ENCODE results near the gene LPIN2.

LPIN2 gene

GRCh38 chr18:2984091-2984490, 28.9 kb downstream of the LPIN2 start:
- peaks cover 24% of the 10 kb centered on the region for H3K79me2 ChIP-seq
- H3K27ac ChIP-seq = no peak overlapping the region
- no peak overlapping the region for H3K4me2 ChIP-seq (ENCODE audit: low read length)
- H3K27me3 ChIP-seq (ENCODE audit: control insufficient read depth, insufficient read depth, low read length) = no peaks in the 10 kb centered on the region
- H2AFZ ChIP-seq = no peak overlapping the region
- H3K4me3 ChIP-seq (ENCODE audit: low read depth, low read length) = no peak overlapping the region
- peaks cover 22% of the 10 kb centered on the region for H3K4me1 ChIP-seq
- TF ChIP-seq CTCF (IDR thresholded peaks at IDR 0.05) = no peak
- H3K9me3 ChIP-seq (ENCODE audit: control insufficient read depth, low read length) = no peaks in the 10 kb centered on the region
- no peak overlapping the region for H3K9ac ChIP-seq
- H3K36me3 ChIP-seq (ENCODE audit: control insufficient read depth, insufficient read depth, low read length) = no peaks in the 10 kb centered on the region

- no peaks in the 10 kb centered on the region for H3K27me3 ChIP-seq (ENCODE audit: control insufficient read depth, insufficient read depth, low read length)
- no peak overlapping the region for H2AFZ ChIP-seq
- no peak overlapping the region for H3K4me2 ChIP-seq (ENCODE audit: low read length)
- no peaks in the 10 kb centered on the region for H3K36me3 ChIP-seq (ENCODE audit: control insufficient read depth, insufficient read depth, low read length)
- H3K79me2 ChIP-seq = peaks cover 25% of the 10 kb centered on the region
- TF ChIP-seq CTCF (IDR thresholded peaks at IDR 0.05) = no peak
- H3K4me1 ChIP-seq = peaks cover 23% of the 10 kb centered on the region
- H3K9me3 ChIP-seq (ENCODE audit: control insufficient read depth, low read length) = no peaks in the 10 kb centered on the region
- no peak overlapping the region for H3K27ac ChIP-seq
- H3K4me3 ChIP-seq (ENCODE audit: low read depth, low read length) = no peak overlapping the region
- H3K9ac ChIP-seq = no peak overlapping the region
Measured at GRCh38 chr18:2983296-2983695, 29.6 kb downstream of the LPIN2 start.

GRCh38 chr18:2982452-2983269, 30.3 kb downstream of the LPIN2 start:
- Histone ChIP-seq H3K79me2 (peaks cover 27% of the 10 kb centered on the region), H3K4me1 (peaks cover 25% of the 10 kb centered on the region), H3K27me3 (ENCODE audit: control insufficient read depth, insufficient read depth, low read length) (no peaks in the 10 kb centered on the region), H3K36me3 (ENCODE audit: control insufficient read depth, insufficient read depth, low read length) (no peaks in the 10 kb centered on the region), H3K9ac (no peak overlapping the region), H2AFZ (no peak overlapping the region), H3K9me3 (ENCODE audit: control insufficient read depth, low read length) (no peaks in the 10 kb centered on the region), H3K4me2 (ENCODE audit: low read length) (no peak overlapping the region), H3K27ac (no peak overlapping the region), H3K4me3 (ENCODE audit: low read depth, low read length) (no peak overlapping the region)
- TF ChIP-seq CTCF (IDR thresholded peaks at IDR 0.05) = no peak

- no peak overlapping the region for H2AFZ ChIP-seq
- no peaks in the 10 kb centered on the region for H3K9me3 ChIP-seq (ENCODE audit: control insufficient read depth, low read length)
- no peaks in the 10 kb centered on the region for H3K27me3 ChIP-seq (ENCODE audit: control insufficient read depth, insufficient read depth, low read length)
- no peak for TF ChIP-seq CTCF (IDR thresholded peaks at IDR 0.05)
- no peak overlapping the region for H3K27ac ChIP-seq
- H3K9ac ChIP-seq = no peak overlapping the region
- peaks cover 25% of the 10 kb centered on the region for H3K4me1 ChIP-seq
- H3K4me3 ChIP-seq (ENCODE audit: low read depth, low read length) = no peak overlapping the region
- H3K36me3 ChIP-seq (ENCODE audit: control insufficient read depth, insufficient read depth, low read length) = no peaks in the 10 kb centered on the region
- no peak overlapping the region for H3K4me2 ChIP-seq (ENCODE audit: low read length)
- H3K79me2 ChIP-seq = peaks cover 27% of the 10 kb centered on the region
Measured at GRCh38 chr18:2982022-2982421, 30.9 kb downstream of the LPIN2 start.
